ENCODE measurements around the gene SEC24D. TPM values are rescaled to one million over a fixed set of nuclear protein-coding genes. Genes with fewer than 3 reads are reported as not detected.
"Not testable (repeated sequence)": the region's sequence is repeated elsewhere in the genome, so short reads cannot be mapped to it uniquely, and the experiment has no call there.

SEC24D gene
- total RNA-seq, 2 experiments from 2014 or later: 25.2 to 26.4 TPM

DNA sequence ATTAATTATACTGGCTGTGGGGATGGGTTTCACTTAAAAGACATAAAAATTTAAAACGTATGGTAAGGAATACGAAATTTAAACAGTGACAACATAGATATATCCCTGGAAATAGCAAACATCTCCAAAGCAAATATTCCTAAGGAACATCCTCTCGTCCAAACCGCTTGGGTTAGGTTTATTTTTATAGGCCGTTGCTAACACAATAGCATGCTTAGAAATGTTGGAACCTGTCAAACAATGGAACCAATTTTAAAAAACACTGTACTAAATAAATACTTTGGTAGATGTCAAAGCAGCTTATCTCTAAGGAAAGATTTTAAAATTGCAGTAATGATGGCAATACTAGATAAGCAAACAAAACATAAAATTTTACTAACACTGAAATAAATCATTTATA, 45.4 kb downstream of the SEC24D start:
- ChIA-PET CTCF (no interaction called here), POLR2A (no interaction called here)
- Mint-ChIP-seq H3K9me3 (no peaks in the 10 kb centered on the region), H3K27ac (no peak overlapping the region), H3K4me3 (no peak overlapping the region), H3K4me1 (ENCODE audit: low read depth) (no peaks in the 10 kb centered on the region), H3K27me3 (no peaks in the 10 kb centered on the region), H3K36me3 (ENCODE audit: low read depth) (peaks cover 4% of the 10 kb centered on the region)
- ATAC-seq (no peak), DNase-seq (no peak)
- intact Hi-C loops (cut with micrococcal nuclease): no loop called here
- TF ChIP-seq, protein P1, sequence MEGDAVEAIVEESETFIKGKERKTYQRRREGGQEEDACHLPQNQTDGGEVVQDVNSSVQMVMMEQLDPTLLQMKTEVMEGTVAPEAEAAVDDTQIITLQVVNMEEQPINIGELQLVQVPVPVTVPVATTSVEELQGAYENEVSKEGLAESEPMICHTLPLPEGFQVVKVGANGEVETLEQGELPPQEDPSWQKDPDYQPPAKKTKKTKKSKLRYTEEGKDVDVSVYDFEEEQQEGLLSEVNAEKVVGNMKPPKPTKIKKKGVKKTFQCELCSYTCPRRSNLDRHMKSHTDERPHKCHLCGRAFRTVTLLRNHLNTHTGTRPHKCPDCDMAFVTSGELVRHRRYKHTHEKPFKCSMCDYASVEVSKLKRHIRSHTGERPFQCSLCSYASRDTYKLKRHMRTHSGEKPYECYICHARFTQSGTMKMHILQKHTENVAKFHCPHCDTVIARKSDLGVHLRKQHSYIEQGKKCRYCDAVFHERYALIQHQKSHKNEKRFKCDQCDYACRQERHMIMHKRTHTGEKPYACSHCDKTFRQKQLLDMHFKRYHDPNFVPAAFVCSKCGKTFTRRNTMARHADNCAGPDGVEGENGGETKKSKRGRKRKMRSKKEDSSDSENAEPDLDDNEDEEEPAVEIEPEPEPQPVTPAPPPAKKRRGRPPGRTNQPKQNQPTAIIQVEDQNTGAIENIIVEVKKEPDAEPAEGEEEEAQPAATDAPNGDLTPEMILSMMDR (IDR thresholded peaks at IDR 0.05): no peak

DNA sequence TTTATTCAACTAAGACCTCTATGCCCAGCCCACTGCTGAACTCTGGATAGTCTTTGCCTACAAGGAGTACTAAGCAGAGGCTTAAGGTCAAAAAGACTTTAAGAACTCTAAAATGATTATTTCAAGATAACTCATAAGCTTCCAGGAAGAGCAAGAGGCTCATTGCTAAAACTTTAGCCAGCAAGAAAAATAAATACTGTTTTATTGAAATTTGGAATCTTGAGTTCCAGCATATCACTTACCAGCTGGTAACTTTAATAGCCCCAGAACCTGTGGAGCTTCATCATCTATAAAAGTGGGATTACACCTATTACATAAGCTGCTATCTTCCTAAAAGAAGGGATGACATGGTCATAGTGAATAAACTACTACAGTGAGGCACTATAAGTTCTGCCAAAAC, 47.0 kb downstream of the SEC24D start:
- no peaks in the 10 kb centered on the region for H3K27me3 Mint-ChIP-seq
- ChIA-PET POLR2A (interaction anchor here (0.7 kb wide), 1 partner anchor 43 kb away, joined by 3 read pairs; no protein-coding TSS in a partner anchor), CTCF (interaction anchor here (1.3 kb wide), 1 partner anchor 17 kb away, joined by 3 read pairs; no protein-coding TSS in a partner anchor)
- H3K4me1 Mint-ChIP-seq (ENCODE audit: low read depth): no peaks in the 10 kb centered on the region
- peaks cover 4% of the 10 kb centered on the region for H3K36me3 Mint-ChIP-seq (ENCODE audit: low read depth)
- TF ChIP-seq, protein P1 (IDR thresholded peaks at IDR 0.05): no peak
- no peaks in the 10 kb centered on the region for H3K9me3 Mint-ChIP-seq
- ATAC-seq (no peak), DNase-seq (no peak)
- intact Hi-C loops (cut with micrococcal nuclease): no loop called here
- no peak overlapping the region for H3K27ac Mint-ChIP-seq
- H3K4me3 Mint-ChIP-seq: no peak overlapping the region

DNA sequence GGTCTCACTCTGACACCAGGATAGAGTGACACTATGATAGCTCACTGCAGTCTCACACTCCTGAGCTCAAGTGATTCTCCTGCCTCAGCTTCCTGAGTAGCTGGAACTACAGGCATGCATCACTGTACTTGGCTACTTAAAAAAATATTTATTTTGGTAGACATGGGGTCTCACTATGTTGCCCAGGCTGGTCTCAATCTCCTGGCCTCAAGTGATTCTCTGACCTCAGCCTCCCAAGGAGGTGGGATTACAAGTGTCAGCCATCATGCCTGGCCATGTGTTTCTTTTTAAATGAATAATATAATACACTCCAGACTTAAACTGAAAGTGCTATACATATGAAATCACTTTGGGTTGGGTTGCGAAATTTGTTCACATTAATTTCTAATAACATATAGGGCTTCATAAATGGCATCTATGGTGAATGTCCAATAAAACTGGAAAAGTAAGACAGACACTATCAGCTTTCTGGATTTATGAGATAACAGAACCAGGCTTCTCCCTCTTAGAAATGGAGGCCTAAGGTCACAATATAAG, 48.0 kb downstream of the SEC24D start:
- ChIA-PET CTCF (no interaction called here), POLR2A (no interaction called here)
- ATAC-seq (no peak), DNase-seq (no peak)
- H3K9me3 Mint-ChIP-seq: no peaks in the 10 kb centered on the region
- TF ChIP-seq, protein P1 (IDR thresholded peaks at IDR 0.05): no peak
- no peaks in the 10 kb centered on the region for H3K4me1 Mint-ChIP-seq (ENCODE audit: low read depth)
- no peak overlapping the region for H3K4me3 Mint-ChIP-seq
- H3K36me3 Mint-ChIP-seq (ENCODE audit: low read depth): peaks cover 6% of the 10 kb centered on the region
- intact Hi-C loops (cut with micrococcal nuclease): no loop called here
- no peak overlapping the region for H3K27ac Mint-ChIP-seq
- H3K27me3 Mint-ChIP-seq: no peaks in the 10 kb centered on the region

DNA sequence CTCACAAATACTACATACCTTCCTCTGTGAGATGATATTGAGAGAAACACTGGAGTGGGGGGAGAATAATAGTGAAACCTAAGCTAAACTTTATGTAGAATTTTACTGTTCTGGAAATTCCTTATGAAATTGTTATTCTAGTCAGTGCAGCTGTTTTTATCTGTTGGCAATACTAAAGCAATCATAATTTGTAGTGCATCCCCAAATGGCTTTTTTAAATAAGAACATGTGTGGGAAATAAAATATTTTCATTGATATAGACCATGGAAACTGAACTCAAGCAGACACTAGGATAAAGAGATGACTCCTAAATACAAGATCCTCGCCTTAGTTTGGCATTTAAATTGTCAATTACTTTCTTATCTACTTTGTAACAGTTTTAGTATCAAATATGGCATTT, 51.1 kb downstream of the SEC24D start:
- ChIA-PET CTCF (interaction anchor here (1.2 kb wide), 1 partner anchor 14 kb away, joined by 3 read pairs; no protein-coding TSS in a partner anchor), POLR2A (no interaction called here)
- Mint-ChIP-seq H3K4me1 (ENCODE audit: low read depth) (no peaks in the 10 kb centered on the region), H3K27ac (no peak overlapping the region), H3K9me3 (no peaks in the 10 kb centered on the region), H3K27me3 (no peaks in the 10 kb centered on the region), H3K4me3 (no peak overlapping the region), H3K36me3 (ENCODE audit: low read depth) (peaks cover 3% of the 10 kb centered on the region)
- DNase-seq: no peak
- no peak for ATAC-seq
- TF ChIP-seq, protein P1 (IDR thresholded peaks at IDR 0.05): no peak
- intact Hi-C loops (cut with micrococcal nuclease): no loop called here

GRCh38 chr4:118783887-118784286, 52.0 kb downstream of the SEC24D start:
- ATAC-seq (no peak), DNase-seq (no peak)
- no peaks in the 10 kb centered on the region for H3K27me3 Mint-ChIP-seq
- no peak overlapping the region for H3K4me3 Mint-ChIP-seq
- no peaks in the 10 kb centered on the region for H3K9me3 Mint-ChIP-seq
- ChIA-PET CTCF (no interaction called here), POLR2A (no interaction called here)
- peaks cover 3% of the 10 kb centered on the region for H3K36me3 Mint-ChIP-seq (ENCODE audit: low read depth)
- H3K4me1 Mint-ChIP-seq (ENCODE audit: low read depth): no peaks in the 10 kb centered on the region
- H3K27ac Mint-ChIP-seq: no peak overlapping the region
- TF ChIP-seq, protein P1 (IDR thresholded peaks at IDR 0.05): no peak
- intact Hi-C loops (cut with micrococcal nuclease): no loop called here

DNA sequence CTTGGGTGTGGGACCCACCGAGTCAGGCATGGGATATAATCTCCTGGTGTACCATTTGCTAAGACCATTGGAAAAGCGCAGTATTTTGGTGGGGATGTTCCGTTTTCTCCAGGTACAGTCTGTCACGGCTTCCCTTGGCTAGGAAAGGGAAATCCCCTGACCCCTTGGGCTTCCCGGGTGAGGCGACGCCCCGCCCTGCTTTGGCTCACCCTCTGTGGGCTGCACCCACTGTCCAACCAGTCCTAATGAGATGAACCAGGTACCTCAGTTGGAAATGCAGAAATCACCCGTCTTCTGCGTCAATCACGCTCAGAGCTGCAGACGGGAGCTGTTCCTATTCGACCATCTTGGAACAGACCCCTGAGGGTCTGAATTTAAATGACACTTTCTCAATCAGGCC, 53.0 kb downstream of the SEC24D start:
- ATAC-seq; H3K27ac Mint-ChIP-seq; H3K4me1 Mint-ChIP-seq (ENCODE audit: low read depth); DNase-seq; H3K27me3 Mint-ChIP-seq; intact Hi-C loops (cut with micrococcal nuclease); H3K4me3 Mint-ChIP-seq; POLR2A ChIA-PET; H3K9me3 Mint-ChIP-seq; H3K36me3 Mint-ChIP-seq (ENCODE audit: low read depth): not testable (repeated sequence)
- CTCF ChIA-PET: interaction anchor here (1.2 kb wide), 1 partner anchor 82 kb away, joined by 3 read pairs; no protein-coding TSS in a partner anchor

DNA sequence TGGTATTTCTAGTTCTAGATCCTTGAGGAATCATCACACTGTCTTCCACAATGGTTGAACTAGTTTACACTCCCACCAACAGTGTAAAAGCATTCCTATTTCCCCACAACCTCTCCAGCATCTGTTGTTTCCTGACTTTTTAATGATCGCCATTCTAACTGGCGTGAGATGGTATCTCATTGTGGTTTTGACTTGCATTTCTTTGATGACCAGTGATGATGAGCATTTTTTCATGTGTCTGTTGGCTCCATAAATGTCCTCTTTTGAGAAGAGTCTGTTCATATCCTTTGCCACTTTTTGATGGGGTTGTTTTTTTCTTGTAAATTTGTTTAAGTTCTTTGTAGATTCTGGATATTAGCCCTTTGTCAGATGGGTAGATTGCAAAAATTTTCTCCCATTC, 58.3 kb downstream of the SEC24D start:
- ATAC-seq; H3K9me3 Mint-ChIP-seq; H3K4me3 Mint-ChIP-seq; POLR2A ChIA-PET; H3K4me1 Mint-ChIP-seq (ENCODE audit: low read depth); H3K27ac Mint-ChIP-seq; CTCF ChIA-PET; H3K36me3 Mint-ChIP-seq (ENCODE audit: low read depth); H3K27me3 Mint-ChIP-seq; DNase-seq: not testable (repeated sequence)
- intact Hi-C loops (cut with micrococcal nuclease): loop anchor here (10.0 kb wide), 1 partner anchor 187 kb away; no protein-coding TSS in a partner anchor
